K562 (cell line): ENCODE measurements around the gene EVL. TPM values are rescaled to one million over a fixed set of nuclear protein-coding genes. Genes with fewer than 3 reads are reported as not detected.

Experiments
- ATAC-seq: fragments of 200-7000 bp; cut with Tn5 transposase; 3 replicates; pipeline ENCODE4 v1.9.1; 2020; ENCODE audit warnings: moderate library complexity
- BruUV-seq: library from RNA; stranded (reverse); fragments of 400-500 nt; replicated peaks from 2 replicates; lab custom pipeline; 2021; lab: Mats Ljungman, UMichigan
- CTCF ChIA-PET: fragments of 300-600 bp; formaldehyde crosslinking; extraction: SDS; loops from one replicate; lab custom pipeline; 2021; ENCODE audit warnings: low intra/inter-chr PET ratio; lab: Yijun Ruan, JAX
- POLR2A ChIA-PET: fragments of 300-600, 350-650 bp; sonication (Branson Sonifier 250); formaldehyde crosslinking; extraction: SDS; loops from one replicate; lab custom pipeline; 2021; ENCODE audit warnings: antibody characterized with exemption, inconsistent platforms; lab: Yijun Ruan, JAX
- DNase-seq, 4 experiments: peaks; one replicate each; pipeline versions ENCODE4 v3.0.0 to v3.0.0-alpha.2; 2011 to 2018; ENCODE audit warnings: low spot score in 3 of 4, mixed read lengths in 3 of 4; ENCODE audit errors: extremely low read depth in 1 of 4
- FAIRE-seq: peaks from 2 replicates; lab custom pipeline; 2011; peaks lifted over from hg19 to GRCh38; lab: Jason Lieb, UNC
- H2AFZ ChIP-seq: 2 replicates; pipeline ENCODE4 v1.6.0; 2011; ENCODE audit warnings: low read depth, low read length, control low read depth, inconsistent platforms
- H3K27ac ChIP-seq: fragments of 200-600 bp; 3 replicates; pipeline ENCODE4 v1.8.0; 2011; ENCODE audit warnings: low read depth, mild to moderate bottlenecking, control low read depth, inconsistent platforms, low read length, moderate library complexity, mixed read lengths; ENCODE audit errors: extremely low read depth
- H3K27me3 ChIP-seq, 2 experiments: fragments of 300-600 bp in 1 of 2; 2 replicates in 1 of 2; 3 replicates in 1 of 2; pipeline versions ENCODE4 v1.6.0 to v1.8.0; 2011; ENCODE audit warnings: inconsistent platforms in 2 of 2, low read length in 2 of 2, mild to moderate bottlenecking in 1 of 2, mixed read lengths in 1 of 2, moderate library complexity in 1 of 2; ENCODE audit not compliant: control insufficient read depth in 2 of 2, insufficient read depth in 2 of 2
- H3K36me3 ChIP-seq: fragments of 300-600 bp; 3 replicates; pipeline ENCODE4 v1.8.0; 2011; ENCODE audit warnings: mild to moderate bottlenecking, low read length, inconsistent platforms; ENCODE audit not compliant: control insufficient read depth, insufficient read depth
- H3K4me1 ChIP-seq, 2 experiments: fragments of 200-600 bp in 1 of 2; replicated peaks in 1 of 2; 2 replicates in 1 of 2; 3 replicates in 1 of 2; pipeline versions ENCODE4 v1.5.1 to v1.8.0; 2011; ENCODE audit warnings: inconsistent platforms in 2 of 2, low read length in 2 of 2, mild to moderate bottlenecking in 1 of 2, mixed read lengths in 1 of 2, moderate library complexity in 1 of 2; ENCODE audit not compliant: control insufficient read depth in 2 of 2, insufficient read depth in 2 of 2
- H3K4me2 ChIP-seq: 2 replicates; pipeline ENCODE4 v1.6.1; 2011; ENCODE audit warnings: low read length, control low read depth, inconsistent platforms, mixed read lengths; ENCODE audit not compliant: insufficient read depth
- H3K4me3 ChIP-seq: fragments of 200-600 bp; sonication (generic), shearing (Covaris generic); 2 replicates; pipeline ENCODE4 v1.5.1; 2016; ENCODE audit warnings: control low read depth, inconsistent platforms
- H3K79me2 ChIP-seq: fragments of 200-600 bp; 3 replicates; pipeline ENCODE4 v1.8.0; 2011; ENCODE audit warnings: low read length, inconsistent platforms; ENCODE audit not compliant: control insufficient read depth, insufficient read depth
- H3K9ac ChIP-seq, 2 experiments: 2 replicates each; pipeline versions ENCODE4 v1.6.0 to v1.6.1; 2011; ENCODE audit warnings: low read depth in 2 of 2, low read length in 2 of 2, control low read depth in 1 of 2, inconsistent platforms in 1 of 2, mild to moderate bottlenecking in 1 of 2, mixed read lengths in 1 of 2; ENCODE audit not compliant: insufficient read depth in 1 of 2
- H3K9me1 ChIP-seq: one replicate; pipeline ENCODE4 v1.6.0; 2011; ENCODE audit warnings: inconsistent platforms, mild to moderate bottlenecking, low read length, moderate library complexity; ENCODE audit not compliant: control insufficient read depth, insufficient read depth
- H3K9me3 ChIP-seq: replicated peaks from 2 replicates; pipeline ENCODE4 v1.5.1; 2011; ENCODE audit warnings: low read depth, low read length, inconsistent platforms; ENCODE audit not compliant: control insufficient read depth, insufficient read depth
- H4K20me1 ChIP-seq: replicated peaks from 2 replicates; pipeline ENCODE4 v1.6.1; 2011; ENCODE audit warnings: low read length, inconsistent platforms, mixed read lengths; ENCODE audit not compliant: control insufficient read depth, insufficient read depth
- CTCF ChIP-seq, 3 experiments: IDR thresholded peaks in 2 of 3; conservative IDR thresholded peaks in 1 of 3; 2 replicates each; pipeline ENCODE4 v1.5.1; 2011 to 2012; ENCODE audit warnings: low read length in 3 of 3, mild to moderate bottlenecking in 3 of 3, control low read depth in 2 of 3, improper control_type of control experiment in 1 of 3, inconsistent platforms in 1 of 3, low read depth in 1 of 3, mixed read lengths in 1 of 3, moderate library complexity in 1 of 3; ENCODE audit not compliant: insufficient read depth in 2 of 3
- HDAC3 ChIP-seq: fragments of 450-650 bp; IDR thresholded peaks from 2 replicates; pipeline ENCODE4 v1.6.1; 2018; ENCODE audit warnings: borderline replicate concordance, mild to moderate bottlenecking, moderate library complexity; ENCODE audit not compliant: partially characterized antibody
- LEF1 ChIP-seq: fragments of 450-650 bp; IDR thresholded peaks from 2 replicates; pipeline ENCODE4 v1.6.1; 2016; ENCODE audit warnings: mild to moderate bottlenecking
- ZNF561 ChIP-seq: fragments of 450-650 bp; formaldehyde crosslinking; conservative IDR thresholded peaks from 2 replicates; pipeline ENCODE4 v1.4.0; 2020; ENCODE audit warnings: mild to moderate bottlenecking, moderate library complexity
- WGBS: fragments of 100-300 bp; shearing (Covaris generic); methylation state at CpG from one replicate; pipeline ENCODE4 v1.1.6; 2016; ENCODE audit warnings: low coverage, mixed read lengths; ENCODE audit not compliant: insufficient coverage; ENCODE audit errors: missing lambda C conversion rate; 5-methylcytosine and 5-hydroxymethylcytosine counted together
- in situ Hi-C: fragments of 300-500 bp; cut with MboI; formaldehyde crosslinking; loops from 4 replicates; pipeline ENCODE4 v1.15.0; 2018; ENCODE audit warnings: inconsistent platforms, mixed read lengths
- intact Hi-C: fragments of 100-400 bp; cut with micrococcal nuclease; formaldehyde crosslinking; loops from 2 replicates; pipeline ENCODE4 v1.14.2; 2022
- polyA plus RNA-seq, 8 experiments: library from polyadenylated mRNA; depleted of rRNA in 4 of 8; stranded (reverse) in 5 of 8; unstranded in 3 of 8; fragments of >200 nt; fragmentation: Nextera tagmentation in 2 of 8; fragmentation: Illumina TruSeq in 1 of 8; extraction: Ambion mirVana in 2 of 8; extraction: Trizol in 1 of 8; gene quantifications; 2 replicates each; pipeline versions ENCODE4 v1.2.1 to v1.2.3, GENCODE V29; 2011 to 2014; ENCODE audit warnings: inconsistent platforms in 1 of 8, missing spikeins in 1 of 8
- total RNA-seq, 7 experiments: library from RNA; depleted of rRNA in 6 of 7; stranded (reverse); fragments of >200 nt in 6 of 7; fragmentation: Illumina TruSeq in 2 of 7; extraction: Trizol in 2 of 7; gene quantifications; 2 replicates each; pipeline versions ENCODE4 v1.2.1 to v1.2.3, GENCODE V29; 2011 to 2021; ENCODE audit warnings: low replicate concordance in 1 of 7

Gene EVL
- total and polyA plus RNA-seq, 9 of the 15 experiments (the other 6 are each of a cell fraction or from before 2014, with no cell fraction given): 2.9 to 43.4 (median 23.9) TPM

- no peaks in the 10 kb centered on the region for H3K36me3 ChIP-seq
- ATAC-seq (no peak), FAIRE-seq (no peak), DNase-seq (no peak)
- H2AFZ ChIP-seq: no peak overlapping the region
- ChIA-PET POLR2A (no interaction called here), CTCF (no interaction called here)
- no peak overlapping the region for H3K27ac ChIP-seq
- intact Hi-C loops: no loop called here
- 0 out of 6 replicates have a peak, but pooled peaks of 1 of the 3 experiments have one; percentile 11 for TF ChIP-seq CTCF (IDR thresholded peaks at IDR 0.05 in 2 of 3, conservative IDR thresholded peaks at IDR 0.05 in 1 of 3; ENCODE audit: insufficient read depth in 2 of 3, low read depth in 1 of 3, low read length in 3 of 3)
- no peak for TF ChIP-seq HDAC3
- no peak for TF ChIP-seq LEF1
- no peak for TF ChIP-seq ZNF561 (CRISPR knock-in tag)
- H3K4me3 ChIP-seq: no peak overlapping the region
- in situ Hi-C loops: no loop called here
- H3K9me3 ChIP-seq: no peaks in the 10 kb centered on the region
- H3K4me1 ChIP-seq: peaks cover 6 to 16% of the 10 kb centered on the region in 2 experiments; a peak in 2 of 5 replicates
- H3K79me2 ChIP-seq: no peaks in the 10 kb centered on the region
- H3K9ac ChIP-seq: no peak overlapping the region
- H3K9me1 ChIP-seq: no peaks in the 10 kb centered on the region
- no TSS peak for BruUV-seq
- no peak overlapping the region for H3K4me2 ChIP-seq
- no peaks in the 10 kb centered on the region for H3K27me3 ChIP-seq
- no peaks in the 10 kb centered on the region for H4K20me1 ChIP-seq
- 43% methylated on average over 7 of the region's 7 CpGs for WGBS
Measured at GRCh38 chr14:100173353-100173752, 108.1 kb downstream of the EVL start.
